ENCODE measurements around the gene RBMY1A1.
"Not testable (repeated sequence)": the region's sequence is repeated elsewhere in the genome, so short reads cannot be mapped to it uniquely, and the experiment has no call there.

RBMY1A1 gene

GRCh38 chrY:21534579-21534978 lies at the start of gene RBMY1A1:
TSS of gene RBMY1A1 (plus strand) at chrY:21534879. CDS start at chrY:21536892, 2,013 bp downstream.
- DNase-seq (ENCODE audit: low read depth): not testable (repeated sequence)

- DNase-seq (ENCODE audit: low read depth): not testable (repeated sequence)
These were observed 23.6 kb upstream of the RBMY1A1 start, which contains the start of gene RBMY1B for GRCh38 chrY:21511038-21511437. TSS of gene RBMY1B (plus strand) at chrY:21511338. CDS start at chrY:21513351, 2,013 bp downstream.

- DNase-seq (ENCODE audit: low read depth): not testable (repeated sequence)
These were observed 24.8 kb downstream of the RBMY1A1 start for GRCh38 chrY:21559316-21559984.

- DNase-seq (ENCODE audit: low read depth): no peak
These were observed 50.8 kb downstream of the RBMY1A1 start for GRCh38 chrY:21585449-21585848.

- DNase-seq (ENCODE audit: low read depth): not testable (repeated sequence)
These were observed 51.8 kb downstream of the RBMY1A1 start for GRCh38 chrY:21586454-21586853.

- DNase-seq (ENCODE audit: low read depth): no peak
These were observed 57.4 kb downstream of the RBMY1A1 start for GRCh38 chrY:21592059-21592458.

- not testable (repeated sequence) for DNase-seq (ENCODE audit: low read depth)
These were observed 61.6 kb downstream of the RBMY1A1 start for GRCh38 chrY:21596287-21596686.

Data from T-helper 22 cell (primary cell).